DMS 273 (cell line): Measurements from ENCODE around the gene AIF1.
A peak's percentile ranks its signal among the peaks of the same experiment; 100 is the strongest.
"Not testable (repeated sequence)": the region's sequence is repeated elsewhere in the genome, so short reads cannot be mapped to it uniquely, and the experiment has no call there.

Source experiments
- DNase-seq: peaks from one replicate; lab custom pipeline; 2025; ENCODE audit not compliant: unreplicated experiment; lab: John Stamatoyannopoulos, UW

AIF1 gene

DNA sequence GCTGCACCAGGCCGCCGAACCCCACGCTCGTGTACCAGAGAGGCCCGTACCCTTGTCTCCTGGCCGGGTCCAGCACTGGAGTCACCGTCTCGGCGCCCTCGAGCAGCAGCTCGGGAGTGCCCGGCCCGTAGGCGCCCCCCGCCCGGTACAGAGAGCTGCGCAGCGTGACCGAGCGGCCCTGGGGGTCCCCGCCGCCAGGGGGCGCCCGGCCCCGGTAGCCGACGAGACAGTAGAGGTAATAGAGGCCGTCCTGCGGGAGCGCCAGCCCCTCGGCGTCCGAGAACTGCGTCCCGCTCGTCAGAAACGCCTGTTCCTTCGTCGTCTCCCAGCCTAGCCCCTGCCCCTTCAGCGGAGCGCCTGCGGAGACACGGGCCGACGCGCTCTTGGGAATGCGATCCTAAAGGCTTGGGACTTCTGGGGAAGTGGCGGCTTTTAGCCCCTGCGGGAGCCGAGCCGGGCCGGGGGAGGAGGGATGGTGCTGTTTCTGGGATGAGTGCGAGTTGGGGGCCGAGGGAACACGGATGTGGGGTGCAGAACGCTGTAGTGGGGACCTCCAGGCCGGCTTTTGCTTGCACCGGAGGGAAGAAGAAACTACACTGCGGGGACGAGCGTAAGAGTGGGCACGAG is 34.1 kb upstream of the AIF1 start:
- peak; percentile 92 for DNase-seq

DNA sequence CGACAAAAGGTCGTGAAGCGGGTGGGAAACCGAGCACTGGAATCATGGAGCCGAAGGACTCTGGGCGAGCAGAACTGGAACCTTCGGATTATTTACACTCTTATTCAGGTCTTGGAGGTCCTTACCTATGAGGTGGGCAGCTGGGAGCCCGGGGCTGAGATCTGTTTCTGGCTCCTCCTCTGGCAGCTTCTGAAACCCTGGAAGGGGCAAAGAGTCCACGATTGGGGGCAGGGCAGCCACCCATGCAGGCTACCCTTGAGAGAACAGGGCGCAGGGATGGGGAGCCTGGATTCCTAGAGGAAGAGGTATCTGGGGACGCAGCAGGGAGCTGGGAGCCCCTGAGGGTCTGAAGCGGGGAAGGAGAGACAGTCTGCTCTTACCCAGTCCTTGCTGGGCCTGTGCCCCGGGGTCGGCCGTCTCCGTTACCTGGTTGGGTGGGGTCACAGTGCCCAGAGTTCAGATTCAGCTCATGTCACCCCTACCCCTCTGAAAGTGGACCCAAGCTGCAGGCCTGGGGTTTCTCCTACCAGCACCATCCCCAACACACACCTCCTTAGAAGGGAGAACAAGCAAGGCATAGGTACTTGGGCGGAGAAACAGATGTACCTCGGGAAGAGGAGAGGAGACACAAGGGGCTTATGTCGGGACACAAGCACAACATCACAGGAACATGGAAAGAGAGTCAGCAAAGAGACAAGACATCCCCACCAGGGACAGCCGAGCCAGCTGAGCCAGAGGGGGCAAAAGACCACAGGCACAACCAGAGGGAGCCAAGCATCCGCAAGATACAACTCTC is 33.4 kb upstream of the AIF1 start:
- peak; percentile 38 for DNase-seq

GRCh38 chr6:31582230-31582643 is 32.8 kb upstream of the AIF1 start, which contains the start of gene LTB:
Gene LTB (minus strand): TSS chr6:31582424. CDS start chr6:31582417, 7 bp downstream.
- DNase-seq, result no peak

DNA sequence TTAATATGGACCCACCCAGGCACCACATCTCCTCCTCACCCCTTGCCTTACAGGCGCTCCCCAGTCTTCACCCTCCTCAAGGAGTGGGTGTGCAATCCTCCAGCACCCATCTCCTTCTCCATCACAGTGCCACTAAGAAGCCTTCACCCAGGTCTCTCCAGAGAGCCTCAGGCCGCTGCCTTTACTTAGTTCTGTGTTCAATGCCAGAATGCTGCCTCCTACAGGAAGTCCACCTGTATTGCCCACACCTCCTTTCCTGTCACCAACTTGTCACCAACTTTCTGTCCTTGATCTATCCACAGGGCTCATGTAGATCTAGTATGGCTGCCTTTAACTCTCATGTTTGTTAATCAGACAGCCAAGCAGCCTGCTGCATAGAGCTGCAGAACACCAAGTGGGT is 29.5 kb upstream of the AIF1 start:
- peak; percentile 30 for DNase-seq

DNA sequence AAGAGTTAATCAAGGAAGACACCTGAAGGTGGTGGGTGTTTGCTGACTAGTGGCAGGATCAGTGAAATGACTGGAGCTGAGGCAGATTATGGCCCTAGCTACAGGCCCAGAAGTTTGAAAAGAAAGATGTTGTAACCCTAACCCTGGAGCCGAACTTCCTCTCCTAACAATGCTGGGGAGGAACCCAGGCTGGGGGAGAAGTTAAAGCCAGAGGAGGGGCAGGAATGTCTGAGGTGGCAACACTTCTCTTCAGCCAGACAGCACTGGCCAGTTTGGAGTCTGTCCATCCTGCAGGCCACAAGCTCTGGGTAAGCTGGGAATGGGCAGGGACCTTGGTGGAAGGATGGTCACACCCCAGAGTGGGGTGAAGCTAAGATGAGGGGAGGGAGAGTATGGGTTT is 29.0 kb upstream of the AIF1 start, which contains the start of gene LST1:
Gene LST1 (plus strand): TSS at position 270 of the 400 bp plus-strand sequence. CDS start 1,023 bp downstream, outside the sequence.
- no peak for DNase-seq

DNA sequence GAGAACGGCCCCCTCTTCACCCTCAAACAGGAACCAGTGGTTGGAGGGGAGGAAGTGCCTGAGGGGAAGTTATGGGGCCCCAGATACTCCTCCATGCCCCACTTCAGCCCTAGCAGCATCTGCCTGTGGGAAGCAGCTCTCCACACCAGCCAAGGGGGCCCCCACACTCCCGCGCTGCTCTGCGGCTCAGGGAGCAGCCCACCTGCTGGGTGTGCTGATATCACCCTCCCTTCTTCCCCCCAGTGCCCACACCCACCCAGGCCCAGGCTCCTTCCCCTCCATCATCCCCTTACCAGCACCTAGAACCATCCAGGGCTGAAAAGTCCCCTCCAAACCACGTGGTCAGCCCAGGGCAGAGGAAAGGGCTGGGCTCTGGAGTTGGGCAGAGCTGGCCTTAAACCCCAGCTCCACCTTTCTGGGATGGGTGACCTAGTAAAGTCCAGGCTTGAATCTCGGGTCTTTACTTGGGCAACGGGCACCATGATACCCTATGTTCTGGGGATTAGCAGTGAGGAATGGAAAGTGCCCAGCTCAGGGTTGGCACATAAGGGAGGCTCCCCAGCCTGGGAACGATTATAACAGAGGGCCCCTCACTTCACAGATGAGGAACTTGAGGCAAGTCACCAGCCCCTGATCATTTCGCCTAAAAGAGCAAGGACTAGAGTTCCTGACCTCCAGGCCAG is 28.3 kb upstream of the AIF1 start:
- DNase-seq, result no peak

- DNase-seq, result no peak
These were observed 26.9 kb upstream of the AIF1 start for GRCh38 chr6:31587791-31588777.

DNA sequence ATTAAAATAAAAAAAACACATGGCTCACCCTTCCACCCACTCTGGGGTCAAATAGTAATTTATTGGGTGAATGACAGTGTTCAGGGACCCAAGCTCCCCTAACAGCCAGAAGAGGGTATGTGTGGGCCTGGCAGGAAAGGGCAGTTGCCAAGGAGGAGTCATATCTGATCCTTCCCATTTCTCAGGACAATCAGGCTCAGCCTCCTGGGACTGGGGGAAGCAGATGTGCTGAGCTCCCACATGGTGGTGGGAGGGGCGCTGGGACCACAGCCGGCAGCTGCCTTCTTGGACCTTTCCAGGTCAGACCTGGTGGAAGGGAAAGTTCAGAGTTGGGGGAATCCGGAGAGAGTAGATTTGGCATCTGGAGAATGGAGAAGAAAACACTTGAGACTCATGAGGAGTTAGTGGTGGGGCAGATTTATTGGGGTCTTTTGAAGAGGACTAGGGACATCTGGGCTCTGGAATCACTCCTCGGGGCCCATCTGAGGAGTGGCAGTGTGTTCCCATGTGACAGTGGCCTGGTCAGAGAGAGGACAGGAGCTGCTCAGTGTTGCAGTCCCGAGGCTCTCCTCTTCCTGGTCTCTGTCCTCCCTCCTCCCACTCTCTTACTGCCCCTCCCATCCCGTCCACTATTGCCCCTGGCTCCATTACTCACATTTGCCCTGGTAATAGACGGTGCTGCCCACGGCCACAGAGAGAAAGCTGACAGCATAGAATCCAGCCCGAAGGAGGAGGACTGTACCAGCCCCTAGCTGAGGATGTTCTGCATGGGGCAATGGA is 26.0 kb upstream of the AIF1 start:
- DNase-seq, result peak; percentile 64

GRCh38 chr6:31590691-31591090 is 24.3 kb upstream of the AIF1 start:
- DNase-seq, result not testable (repeated sequence)

DNA sequence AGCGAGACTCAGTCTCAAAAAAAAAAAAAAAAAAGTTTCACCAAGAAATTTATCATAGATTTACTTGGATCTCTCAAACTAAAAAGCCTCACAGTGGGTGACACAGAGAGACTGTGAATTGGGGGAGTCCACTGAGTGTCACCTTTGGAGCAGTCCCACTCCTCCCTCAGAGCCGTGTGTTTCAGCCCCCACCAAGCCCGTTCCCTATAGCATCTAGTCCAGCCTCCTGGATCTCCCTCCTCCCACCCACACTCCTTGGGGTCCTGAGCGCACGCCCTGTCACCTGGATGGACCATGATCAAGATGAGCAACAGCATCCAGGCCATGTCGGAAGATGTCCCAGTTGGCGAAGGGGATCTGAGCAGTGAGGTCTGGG is 22.6 kb upstream of the AIF1 start:
- DNase-seq, result no peak

DNA sequence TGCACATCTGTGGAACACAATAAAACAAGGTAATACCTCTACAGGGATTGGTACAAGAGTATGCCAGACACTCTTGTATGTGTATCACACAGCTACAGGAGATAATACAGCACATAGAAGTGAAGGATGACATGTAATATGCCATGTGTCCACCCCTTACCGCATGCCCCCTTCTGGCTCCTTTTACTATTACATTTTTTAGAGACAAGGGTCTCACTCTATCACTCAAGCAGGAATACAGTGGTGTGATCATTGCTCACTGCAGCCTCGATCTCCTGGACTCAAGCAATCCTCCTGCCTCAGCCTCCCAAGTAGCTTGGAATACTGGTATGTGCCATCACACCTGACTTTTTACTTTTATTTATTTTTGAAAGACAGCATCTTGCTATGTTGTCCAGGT is 18.0 kb upstream of the AIF1 start:
- peak; percentile 75 for DNase-seq

- no peak for DNase-seq
These were observed 7.7 kb upstream of the AIF1 start for GRCh38 chr6:31607317-31607716.

DNA sequence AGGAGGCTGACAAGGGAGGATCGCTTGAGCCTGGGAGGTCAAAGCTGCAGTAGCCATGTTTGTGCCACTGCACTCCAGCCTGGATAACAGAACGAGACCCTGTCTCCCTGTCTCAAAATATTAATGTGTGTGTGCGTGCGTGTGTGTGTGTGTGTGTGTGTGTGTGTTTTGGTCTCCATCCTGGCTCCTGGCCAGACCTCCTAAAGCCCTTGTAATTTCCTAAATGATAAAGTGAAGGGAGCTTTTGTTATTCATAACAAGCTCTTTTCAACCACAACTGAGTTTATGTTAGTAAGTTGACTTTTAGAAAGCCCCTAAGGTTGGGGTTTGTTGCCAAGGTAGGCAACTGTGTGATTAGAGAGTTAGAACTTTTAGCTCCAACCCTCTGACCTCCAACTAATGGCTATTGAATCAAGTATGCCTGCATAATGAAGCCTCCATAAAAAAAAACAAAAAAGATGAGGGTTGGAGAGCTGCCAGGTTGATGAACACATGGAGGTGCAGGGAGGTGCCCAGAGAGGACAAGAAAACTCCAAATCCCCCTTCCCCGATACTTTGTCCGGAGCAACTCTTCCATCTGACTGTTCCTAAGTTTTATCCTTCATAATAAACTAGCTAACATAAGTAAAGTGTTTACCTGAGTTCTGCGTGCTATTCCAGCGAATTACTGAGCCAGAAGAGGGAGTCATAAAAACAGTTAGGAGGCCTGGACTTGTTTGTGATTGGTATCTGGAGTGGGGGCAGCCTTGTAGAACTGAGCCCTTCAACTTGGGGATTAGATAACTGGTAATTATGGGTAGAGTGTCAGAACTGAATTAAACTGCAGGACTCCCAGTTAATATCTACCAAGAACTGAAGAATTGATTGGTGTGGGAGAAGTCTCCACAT is 5.3 kb upstream of the AIF1 start:
- peak; percentile 64 for DNase-seq

- DNase-seq, result no peak
These were observed 4.1 kb upstream of the AIF1 start for GRCh38 chr6:31610968-31611367.

- DNase-seq, result no peak
These were observed 887 bp upstream of the AIF1 start for GRCh38 chr6:31614075-31614619.

DNA sequence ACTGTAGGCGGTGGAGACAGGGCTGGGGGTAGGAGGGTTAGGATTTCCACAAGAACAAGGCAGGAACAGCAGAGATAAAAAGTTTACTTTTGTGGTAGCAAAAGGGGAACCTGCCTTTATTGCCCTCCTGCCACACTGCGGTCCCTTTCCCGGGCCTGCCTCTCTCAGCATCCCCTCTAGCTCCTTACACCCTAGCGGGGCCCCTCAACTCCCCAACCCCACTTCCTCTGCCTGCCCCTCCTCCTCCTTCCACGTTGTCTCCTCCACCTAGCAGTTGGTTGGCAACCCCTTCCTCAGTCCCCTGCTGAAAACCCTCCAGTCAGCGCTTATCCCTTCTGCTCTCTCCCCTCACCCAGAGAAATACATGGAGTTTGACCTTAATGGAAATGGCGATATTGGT is 714 bp downstream of the AIF1 start:
- DNase-seq, result no peak

DNA sequence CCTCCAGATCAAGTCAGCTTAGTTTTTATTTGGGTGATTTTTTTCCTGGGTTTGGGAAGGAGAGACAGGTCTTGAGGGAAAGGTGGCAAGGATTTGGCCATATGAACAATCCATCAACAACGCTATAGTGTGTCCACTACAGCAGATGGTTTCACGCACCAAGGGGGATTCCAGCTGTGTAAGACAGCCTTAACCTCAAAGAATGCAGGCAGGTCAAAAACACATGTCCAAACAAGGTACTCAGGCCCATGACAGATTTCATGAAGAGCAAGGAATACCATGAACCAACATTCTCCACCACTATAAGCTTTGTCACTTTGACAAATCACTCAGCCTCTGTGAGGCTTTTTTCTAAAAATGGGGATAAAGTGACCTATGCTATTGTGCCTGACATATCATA is 2.0 kb downstream of the AIF1 start:
- DNase-seq, result peak; percentile 36

GRCh38 chr6:31619805-31620585 is 5.0 kb downstream of the AIF1 start:
- peak; percentile 100 for DNase-seq
